ENCODE results near the gene RAD18.

The RAD18 gene

GRCh38 chr3:8854656-8855055 is 108.6 kb downstream of the RAD18 start:
- no peak overlapping the region for H3K27ac ChIP-seq (ENCODE audit: low read length)
- no peak overlapping the region for H3K9ac ChIP-seq (ENCODE audit: low read length)
- no peaks in the 10 kb centered on the region for H3K9me3 ChIP-seq (ENCODE audit: control insufficient read depth, low read depth, low read length)
- no peaks in the 10 kb centered on the region for H3K27me3 ChIP-seq (ENCODE audit: control insufficient read depth, insufficient read depth, low read length)
- H3K36me3 ChIP-seq (ENCODE audit: control insufficient read depth, low read depth, low read length) = no peaks in the 10 kb centered on the region
- H3K4me3 ChIP-seq (ENCODE audit: low read length) = no peak overlapping the region
- H3K4me1 ChIP-seq (ENCODE audit: control insufficient read depth, low read depth, low read length) = no peaks in the 10 kb centered on the region

- H3K27ac ChIP-seq (ENCODE audit: low read length) = no peak overlapping the region
Observed at GRCh38 chr3:8853081-8853480, 110.2 kb downstream of the RAD18 start.

GRCh38 chr3:8852511-8852910 is 110.8 kb downstream of the RAD18 start:
- no peak overlapping the region for H3K9ac ChIP-seq (ENCODE audit: low read length)
- no peak overlapping the region for H3K4me3 ChIP-seq (ENCODE audit: low read length)
- no peaks in the 10 kb centered on the region for H3K36me3 ChIP-seq (ENCODE audit: control insufficient read depth, low read depth, low read length)
- no peaks in the 10 kb centered on the region for H3K9me3 ChIP-seq (ENCODE audit: control insufficient read depth, low read depth, low read length)
- no peaks in the 10 kb centered on the region for H3K4me1 ChIP-seq (ENCODE audit: control insufficient read depth, low read depth, low read length)
- H3K27me3 ChIP-seq (ENCODE audit: control insufficient read depth, insufficient read depth, low read length) = no peaks in the 10 kb centered on the region
- no peak overlapping the region for H3K27ac ChIP-seq (ENCODE audit: low read length)

More at GRCh38 chr3:8853081-8853480, 110.2 kb downstream of the RAD18 start:
- Histone ChIP-seq H3K4me3 (ENCODE audit: low read length) (no peak overlapping the region), H3K9me3 (ENCODE audit: control insufficient read depth, low read depth, low read length) (no peaks in the 10 kb centered on the region), H3K4me1 (ENCODE audit: control insufficient read depth, low read depth, low read length) (no peaks in the 10 kb centered on the region), H3K36me3 (ENCODE audit: control insufficient read depth, low read depth, low read length) (no peaks in the 10 kb centered on the region), H3K9ac (ENCODE audit: low read length) (no peak overlapping the region), H3K27me3 (ENCODE audit: control insufficient read depth, insufficient read depth, low read length) (no peaks in the 10 kb centered on the region)

GRCh38 chr3:8851703-8852102 is 111.6 kb downstream of the RAD18 start:
- H3K9ac ChIP-seq (ENCODE audit: low read length) = no peak overlapping the region
- no peaks in the 10 kb centered on the region for H3K27me3 ChIP-seq (ENCODE audit: control insufficient read depth, insufficient read depth, low read length)
- no peaks in the 10 kb centered on the region for H3K9me3 ChIP-seq (ENCODE audit: control insufficient read depth, low read depth, low read length)
- H3K4me1 ChIP-seq (ENCODE audit: control insufficient read depth, low read depth, low read length) = no peaks in the 10 kb centered on the region
- no peak overlapping the region for H3K27ac ChIP-seq (ENCODE audit: low read length)
- H3K36me3 ChIP-seq (ENCODE audit: control insufficient read depth, low read depth, low read length) = no peaks in the 10 kb centered on the region
- no peak overlapping the region for H3K4me3 ChIP-seq (ENCODE audit: low read length)

- Histone ChIP-seq H3K9me3 (ENCODE audit: control insufficient read depth, low read depth, low read length) (no peaks in the 10 kb centered on the region), H3K4me1 (ENCODE audit: control insufficient read depth, low read depth, low read length) (peaks cover 6% of the 10 kb centered on the region), H3K27ac (ENCODE audit: low read length) (no peak overlapping the region), H3K4me3 (ENCODE audit: low read length) (no peak overlapping the region), H3K27me3 (ENCODE audit: control insufficient read depth, insufficient read depth, low read length) (no peaks in the 10 kb centered on the region), H3K36me3 (ENCODE audit: control insufficient read depth, low read depth, low read length) (no peaks in the 10 kb centered on the region), H3K9ac (ENCODE audit: low read length) (no peak overlapping the region)
Observed at GRCh38 chr3:8848696-8849131, 114.6 kb downstream of the RAD18 start.

- Histone ChIP-seq H3K9ac (ENCODE audit: low read length) (no peak overlapping the region), H3K36me3 (ENCODE audit: control insufficient read depth, low read depth, low read length) (no peaks in the 10 kb centered on the region), H3K9me3 (ENCODE audit: control insufficient read depth, low read depth, low read length) (no peaks in the 10 kb centered on the region), H3K27me3 (ENCODE audit: control insufficient read depth, insufficient read depth, low read length) (no peaks in the 10 kb centered on the region), H3K4me1 (ENCODE audit: control insufficient read depth, low read depth, low read length) (peaks cover 6% of the 10 kb centered on the region), H3K4me3 (ENCODE audit: low read length) (no peak overlapping the region), H3K27ac (ENCODE audit: low read length) (no peak overlapping the region)
Observed at GRCh38 chr3:8847317-8847716, 116.0 kb downstream of the RAD18 start.

GRCh38 chr3:8846176-8846575 is 117.1 kb downstream of the RAD18 start:
- Histone ChIP-seq H3K9me3 (ENCODE audit: control insufficient read depth, low read depth, low read length) (no peaks in the 10 kb centered on the region), H3K27me3 (ENCODE audit: control insufficient read depth, insufficient read depth, low read length) (no peaks in the 10 kb centered on the region), H3K4me1 (ENCODE audit: control insufficient read depth, low read depth, low read length) (peaks cover 6% of the 10 kb centered on the region), H3K27ac (ENCODE audit: low read length) (no peak overlapping the region), H3K9ac (ENCODE audit: low read length) (no peak overlapping the region), H3K4me3 (ENCODE audit: low read length) (no peak overlapping the region), H3K36me3 (ENCODE audit: control insufficient read depth, low read depth, low read length) (no peaks in the 10 kb centered on the region)

GRCh38 chr3:8845641-8846040 is 117.6 kb downstream of the RAD18 start:
- no peak overlapping the region for H3K9ac ChIP-seq (ENCODE audit: low read length)
- H3K4me3 ChIP-seq (ENCODE audit: low read length) = no peak overlapping the region
- no peaks in the 10 kb centered on the region for H3K27me3 ChIP-seq (ENCODE audit: control insufficient read depth, insufficient read depth, low read length)
- no peaks in the 10 kb centered on the region for H3K36me3 ChIP-seq (ENCODE audit: control insufficient read depth, low read depth, low read length)
- H3K27ac ChIP-seq (ENCODE audit: low read length) = no peak overlapping the region
- H3K4me1 ChIP-seq (ENCODE audit: control insufficient read depth, low read depth, low read length) = peaks cover 6% of the 10 kb centered on the region
- H3K9me3 ChIP-seq (ENCODE audit: control insufficient read depth, low read depth, low read length) = no peaks in the 10 kb centered on the region

- no peak overlapping the region for H3K27ac ChIP-seq (ENCODE audit: low read length)
- H3K9me3 ChIP-seq (ENCODE audit: control insufficient read depth, low read depth, low read length) = no peaks in the 10 kb centered on the region
- no peaks in the 10 kb centered on the region for H3K36me3 ChIP-seq (ENCODE audit: control insufficient read depth, low read depth, low read length)
- H3K9ac ChIP-seq (ENCODE audit: low read length) = no peak overlapping the region
- H3K27me3 ChIP-seq (ENCODE audit: control insufficient read depth, insufficient read depth, low read length) = no peaks in the 10 kb centered on the region
- H3K4me1 ChIP-seq (ENCODE audit: control insufficient read depth, low read depth, low read length) = peaks cover 6% of the 10 kb centered on the region
- no peak overlapping the region for H3K4me3 ChIP-seq (ENCODE audit: low read length)
Observed at GRCh38 chr3:8843347-8843746, 119.9 kb downstream of the RAD18 start.

- H3K27me3 ChIP-seq (ENCODE audit: control insufficient read depth, insufficient read depth, low read length) = no peaks in the 10 kb centered on the region
- no peaks in the 10 kb centered on the region for H3K36me3 ChIP-seq (ENCODE audit: control insufficient read depth, low read depth, low read length)
- H3K9ac ChIP-seq (ENCODE audit: low read length) = no peak overlapping the region
Observed at GRCh38 chr3:8842293-8842692, 121.0 kb downstream of the RAD18 start.

GRCh38 chr3:8841472-8841871 is 121.8 kb downstream of the RAD18 start:
- Histone ChIP-seq H3K36me3 (ENCODE audit: control insufficient read depth, low read depth, low read length) (no peaks in the 10 kb centered on the region), H3K4me3 (ENCODE audit: low read length) (no peak overlapping the region), H3K4me1 (ENCODE audit: control insufficient read depth, low read depth, low read length) (peaks cover 6% of the 10 kb centered on the region), H3K27me3 (ENCODE audit: control insufficient read depth, insufficient read depth, low read length) (no peaks in the 10 kb centered on the region), H3K9me3 (ENCODE audit: control insufficient read depth, low read depth, low read length) (no peaks in the 10 kb centered on the region), H3K27ac (ENCODE audit: low read length) (no peak overlapping the region), H3K9ac (ENCODE audit: low read length) (no peak overlapping the region)

More at GRCh38 chr3:8842293-8842692, 121.0 kb downstream of the RAD18 start:
- Histone ChIP-seq H3K9me3 (ENCODE audit: control insufficient read depth, low read depth, low read length) (no peaks in the 10 kb centered on the region), H3K27ac (ENCODE audit: low read length) (no peak overlapping the region), H3K4me3 (ENCODE audit: low read length) (no peak overlapping the region), H3K4me1 (ENCODE audit: control insufficient read depth, low read depth, low read length) (peaks cover 6% of the 10 kb centered on the region)

GRCh38 chr3:8840556-8840955 is 122.7 kb downstream of the RAD18 start:
- Histone ChIP-seq H3K4me1 (ENCODE audit: control insufficient read depth, low read depth, low read length) (no peaks in the 10 kb centered on the region), H3K9me3 (ENCODE audit: control insufficient read depth, low read depth, low read length) (no peaks in the 10 kb centered on the region), H3K27ac (ENCODE audit: low read length) (no peak overlapping the region), H3K27me3 (ENCODE audit: control insufficient read depth, insufficient read depth, low read length) (no peaks in the 10 kb centered on the region), H3K4me3 (ENCODE audit: low read length) (no peak overlapping the region), H3K9ac (ENCODE audit: low read length) (no peak overlapping the region), H3K36me3 (ENCODE audit: control insufficient read depth, low read depth, low read length) (no peaks in the 10 kb centered on the region)

Measured in iPS-18a (cell line).